Rectal smooth muscle tissue (tissue), 1 donor: Measurements from ENCODE around the gene TFG.

Experiments used
- H3K27ac ChIP-seq: one replicate; pipeline ENCODE4 v1.7.0; 2013; ENCODE audit warnings: low read depth, low read length, inconsistent platforms
- H3K27me3 ChIP-seq: one replicate; pipeline ENCODE4 v1.7.0; 2013; ENCODE audit warnings: low read length; ENCODE audit not compliant: control insufficient read depth, insufficient read depth
- H3K36me3 ChIP-seq: one replicate; pipeline ENCODE4 v1.7.0; 2013; ENCODE audit warnings: low read length; ENCODE audit not compliant: control insufficient read depth, insufficient read depth
- H3K4me1 ChIP-seq: one replicate; pipeline ENCODE4 v1.7.0; 2013; ENCODE audit warnings: low read length; ENCODE audit not compliant: control insufficient read depth, insufficient read depth
- H3K4me3 ChIP-seq: one replicate; pipeline ENCODE4 v1.7.0; 2013; ENCODE audit warnings: low read length
- H3K9ac ChIP-seq: one replicate; pipeline ENCODE4 v1.7.0; 2013; ENCODE audit warnings: low read length

TFG gene

DNA sequence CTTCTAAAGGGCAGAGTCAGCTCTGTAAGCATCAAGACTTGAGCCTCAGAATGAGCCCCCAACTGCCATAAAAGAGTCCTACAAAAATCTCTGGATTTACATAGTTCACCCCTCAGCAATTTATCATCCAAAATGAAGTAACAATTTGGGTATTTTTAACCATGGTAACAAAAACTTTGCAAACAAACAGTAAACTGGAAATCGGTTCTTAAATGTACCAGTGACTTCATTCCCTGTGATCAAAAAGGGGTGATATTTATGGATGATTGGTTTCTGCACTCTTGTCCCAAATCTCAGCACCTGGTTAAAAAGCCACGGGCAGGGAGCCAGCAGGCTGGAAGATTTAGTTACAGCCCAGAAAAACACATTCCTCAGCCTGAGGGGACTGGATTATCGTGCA is 73.6 kb downstream of the TFG start:
- H3K36me3 ChIP-seq, result no peaks in the 10 kb centered on the region
- no peaks in the 10 kb centered on the region for H3K27me3 ChIP-seq
- peak overlapping the region; percentile 52 for H3K27ac ChIP-seq
- no peak overlapping the region for H3K4me3 ChIP-seq
- peaks cover 5% of the 10 kb centered on the region for H3K4me1 ChIP-seq
- no peak overlapping the region for H3K9ac ChIP-seq

GRCh38 chr3:100783619-100784018 is 74.3 kb downstream of the TFG start:
- Histone ChIP-seq H3K27ac (no peak overlapping the region), H3K4me3 (no peak overlapping the region), H3K27me3 (no peaks in the 10 kb centered on the region), H3K4me1 (peaks cover 5% of the 10 kb centered on the region), H3K36me3 (no peaks in the 10 kb centered on the region), H3K9ac (no peak overlapping the region)

DNA sequence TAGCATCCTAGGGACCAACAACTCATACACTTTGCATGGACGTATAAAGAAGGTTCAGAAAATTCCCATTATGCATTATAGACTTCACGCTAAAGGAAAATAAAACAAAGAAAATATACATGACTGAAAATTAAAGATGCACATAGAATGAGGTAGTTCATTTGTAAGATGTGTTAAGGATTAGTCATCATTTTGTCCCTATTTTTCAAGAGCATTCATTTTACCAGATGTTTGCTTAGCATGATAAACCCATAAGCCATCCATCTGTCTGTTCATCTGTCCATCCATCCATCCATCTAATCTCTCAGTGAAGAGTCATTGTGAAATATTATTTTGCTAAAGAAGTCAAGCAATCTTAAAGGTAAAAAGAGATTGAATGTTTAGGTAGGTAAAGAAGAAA is 80.3 kb downstream of the TFG start:
- Histone ChIP-seq H3K9ac (no peak overlapping the region), H3K4me3 (no peak overlapping the region), H3K4me1 (no peaks in the 10 kb centered on the region), H3K27me3 (no peaks in the 10 kb centered on the region), H3K36me3 (no peaks in the 10 kb centered on the region), H3K27ac (no peak overlapping the region)

GRCh38 chr3:100796556-100796955 is 87.3 kb downstream of the TFG start:
- H3K27me3 ChIP-seq, result no peaks in the 10 kb centered on the region
- no peak overlapping the region for H3K27ac ChIP-seq
- H3K4me3 ChIP-seq, result no peak overlapping the region
- no peak overlapping the region for H3K9ac ChIP-seq
- no peaks in the 10 kb centered on the region for H3K4me1 ChIP-seq
- no peaks in the 10 kb centered on the region for H3K36me3 ChIP-seq

DNA sequence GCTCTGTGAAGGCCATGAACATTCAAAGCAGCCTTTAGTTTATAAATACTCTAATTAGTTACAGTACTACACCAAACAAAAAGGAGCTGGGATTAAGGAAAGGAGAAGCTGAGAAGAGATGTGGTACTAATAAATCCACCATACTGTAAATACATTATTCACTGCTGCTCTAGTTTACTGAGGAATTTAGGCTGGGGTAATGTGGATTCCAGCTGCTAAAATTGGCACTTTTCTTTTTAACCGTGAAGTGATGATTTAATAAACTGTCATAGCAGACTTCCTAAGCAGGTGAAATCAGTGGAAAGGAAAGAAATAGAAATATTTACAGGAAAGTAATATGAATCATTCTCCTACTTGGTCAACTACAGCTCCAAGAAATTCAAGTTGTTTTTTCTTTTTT is 88.7 kb downstream of the TFG start:
- no peak overlapping the region for H3K27ac ChIP-seq
- no peaks in the 10 kb centered on the region for H3K27me3 ChIP-seq
- H3K4me3 ChIP-seq, result no peak overlapping the region
- no peaks in the 10 kb centered on the region for H3K36me3 ChIP-seq
- no peak overlapping the region for H3K9ac ChIP-seq
- H3K4me1 ChIP-seq, result no peaks in the 10 kb centered on the region
